HEK293T (cell line): ENCODE data around the gene RNF144A.

Source experiments
- CTCF ChIA-PET: fragments of 350-600 bp; formaldehyde crosslinking; extraction: SDS; loops from one replicate; lab custom pipeline; 2021; ENCODE audit warnings: antibody characterized with exemption, inconsistent platforms; lab: Yijun Ruan, JAX
- POLR2A ChIA-PET: fragments of 350-600 bp; formaldehyde crosslinking; extraction: SDS; loops from one replicate; lab custom pipeline; 2020; ENCODE audit warnings: antibody characterized with exemption, inconsistent platforms; lab: Yijun Ruan, JAX
- DNase-seq: peaks from one replicate; pipeline ENCODE4 v3.0.0; 2012; ENCODE audit warnings: mixed read lengths; ENCODE audit errors: extremely low spot score
- ARNT ChIP-seq: fragments of 450-650 bp; IDR thresholded peaks from 2 replicates; pipeline ENCODE4 v1.6.1; 2017; ENCODE audit warnings: mild to moderate bottlenecking
- BHLHE40 ChIP-seq: fragments of 450-650 bp; IDR thresholded peaks from 2 replicates; pipeline ENCODE4 v1.6.1; 2016; ENCODE audit warnings: mild to moderate bottlenecking, moderate library complexity, borderline replicate concordance
- CTBP1 ChIP-seq: fragments of 450-650 bp; IDR thresholded peaks from 2 replicates; pipeline ENCODE4 v1.6.1; 2016; ENCODE audit warnings: borderline replicate concordance
- ELF4 ChIP-seq: fragments of 450-650 bp; IDR thresholded peaks from 2 replicates; pipeline ENCODE4 v1.6.1; 2017; ENCODE audit warnings: antibody characterized with exemption
- FOXA1 ChIP-seq: fragments of 450-650 bp; IDR thresholded peaks from 2 replicates; pipeline ENCODE4 v1.6.1; 2016; ENCODE audit warnings: mild to moderate bottlenecking
- FOXK2 ChIP-seq: fragments of 450-650 bp; IDR thresholded peaks from 2 replicates; pipeline ENCODE4 v1.6.1; 2016; ENCODE audit warnings: mild to moderate bottlenecking
- FOXM1 ChIP-seq: fragments of 450-650 bp; IDR thresholded peaks from 2 replicates; pipeline ENCODE4 v1.6.1; 2017; ENCODE audit warnings: mild to moderate bottlenecking, borderline replicate concordance
- HDGF ChIP-seq: fragments of 450-650 bp; IDR thresholded peaks from 2 replicates; pipeline ENCODE4 v1.6.1; 2017; ENCODE audit warnings: antibody characterized with exemption, borderline replicate concordance
- L3MBTL2 ChIP-seq: fragments of 450-650 bp; conservative IDR thresholded peaks from 2 replicates; pipeline ENCODE4 v1.6.1; 2016; ENCODE audit warnings: mild to moderate bottlenecking
- LEF1 ChIP-seq: fragments of 450-650 bp; IDR thresholded peaks from 2 replicates; pipeline ENCODE4 v1.6.1; 2017; ENCODE audit warnings: mild to moderate bottlenecking, borderline replicate concordance
- NFRKB ChIP-seq: fragments of 450-650 bp; IDR thresholded peaks from 2 replicates; pipeline ENCODE4 v1.6.1; 2016; ENCODE audit warnings: mild to moderate bottlenecking, moderate library complexity
- PKNOX1 ChIP-seq: fragments of 450-650 bp; IDR thresholded peaks from 2 replicates; pipeline ENCODE4 v1.6.1; 2016
- SP1 ChIP-seq: fragments of 450-650 bp; IDR thresholded peaks from 2 replicates; pipeline ENCODE4 v1.6.1; 2017
- SUZ12 ChIP-seq: fragments of 450-650 bp; IDR thresholded peaks from 2 replicates; pipeline ENCODE4 v1.6.1; 2016; ENCODE audit warnings: mild to moderate bottlenecking
- TARDBP ChIP-seq: fragments of 450-650 bp; IDR thresholded peaks from 2 replicates; pipeline ENCODE4 v1.6.1; 2016
- ZNF384 ChIP-seq: fragments of 450-650 bp; IDR thresholded peaks from 2 replicates; pipeline ENCODE4 v1.6.1; 2016

Gene RNF144A

DNA sequence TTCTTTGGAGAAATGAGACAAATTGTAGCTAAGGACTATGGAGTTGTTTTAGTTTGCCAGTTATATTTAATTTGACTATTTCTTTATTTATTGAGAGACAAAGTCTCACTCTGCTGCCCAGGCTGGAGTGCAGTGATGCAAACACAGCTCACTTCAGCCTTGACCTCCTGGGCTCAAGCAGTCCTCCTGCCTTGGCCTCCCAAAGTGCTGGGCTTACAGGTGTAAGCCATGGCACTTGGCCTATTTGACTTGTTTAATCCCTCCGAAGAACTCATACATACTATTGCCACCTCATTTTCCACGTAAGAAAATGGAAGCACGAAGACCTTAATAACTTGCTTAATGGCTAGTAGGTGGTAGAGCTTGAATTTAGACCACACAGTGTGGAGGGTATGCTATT lies 988 bp upstream of the RNF144A start:
- DNase-seq: no peak
- ChIA-PET CTCF (interaction anchor here (0.6 to 1.2 kb wide), 5 partner anchors 11 to 128 kb away, joined by 3 to 5 read pairs (median 3); no protein-coding TSS in a partner anchor), POLR2A (interaction anchor here (0.6 kb wide), 1 partner anchor 1860 kb away, joined by 3 read pairs; no protein-coding TSS in a partner anchor)
- TF ChIP-seq TARDBP: no peak
- TF ChIP-seq LEF1: no peak
- no peak for TF ChIP-seq BHLHE40
- TF ChIP-seq FOXA1: no peak
- TF ChIP-seq FOXM1: no peak
- TF ChIP-seq SUZ12: no peak
- no peak for TF ChIP-seq ELF4
- TF ChIP-seq SP1: no peak
- no peak for TF ChIP-seq ZNF384
- no peak for TF ChIP-seq PKNOX1
- no peak for TF ChIP-seq NFRKB
- TF ChIP-seq L3MBTL2: no peak
- TF ChIP-seq HDGF: no peak
- TF ChIP-seq FOXK2: no peak

- DNase-seq: no peak
- TF ChIP-seq LEF1 (no peak), FOXA1 (no peak), ARNT (no peak), NFRKB (no peak), L3MBTL2 (no peak), FOXM1 (no peak), TARDBP (no peak), CTBP1 (no peak), BHLHE40 (no peak), HDGF (no peak), SUZ12 (no peak), ELF4 (no peak), PKNOX1 (no peak), ZNF384 (no peak)
- CTCF ChIA-PET: interaction anchor here (0.5 to 1.2 kb wide), 6 partner anchors 10 to 292 kb away, joined by 3 to 5 read pairs (median 4); no protein-coding TSS in a partner anchor
- POLR2A ChIA-PET: interaction anchor here (0.6 kb wide), 1 partner anchor 1860 kb away, joined by 3 read pairs; no protein-coding TSS in a partner anchor
Observed at GRCh38 chr2:6916736-6917070, 509 bp upstream of the RNF144A start.

DNA sequence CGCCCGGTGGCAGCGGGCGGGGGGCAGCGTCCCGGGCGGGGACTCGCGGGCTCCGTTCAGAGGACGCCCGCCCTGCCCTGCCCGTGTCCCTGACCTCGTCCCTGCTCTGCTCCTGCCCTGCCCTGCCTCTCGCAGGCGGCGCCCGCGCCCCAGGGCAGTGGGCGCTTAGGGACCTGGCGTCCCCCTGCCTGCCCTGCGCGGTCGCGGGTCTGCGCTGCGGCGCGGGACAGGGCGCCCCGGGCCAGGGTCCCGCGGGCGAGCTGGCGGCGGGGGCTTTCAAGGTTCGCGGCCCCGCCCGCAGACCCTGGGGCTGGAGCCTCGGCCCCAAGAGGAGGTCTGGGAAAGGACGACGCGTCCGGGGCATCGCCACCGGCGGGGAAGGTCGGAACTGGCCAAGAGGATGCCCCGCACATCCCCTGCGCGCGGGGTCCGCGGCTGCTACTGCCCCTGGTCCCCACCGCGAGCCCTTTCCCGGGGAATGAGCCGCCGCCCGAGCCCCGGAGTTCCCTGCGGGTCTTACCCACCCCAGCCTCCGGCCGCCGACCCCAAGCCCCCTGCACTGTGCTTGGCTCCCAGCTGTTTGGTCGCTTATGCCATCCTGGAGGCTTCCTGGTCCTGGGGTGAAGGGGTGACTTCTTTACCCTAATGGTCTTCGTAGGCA lies 679 bp downstream of the RNF144A start:
- ChIA-PET POLR2A (no interaction called here), CTCF (interaction anchor here (0.7 kb wide), 1 partner anchor 76 kb away, joined by 5 read pairs; no protein-coding TSS in a partner anchor)
- TF ChIP-seq FOXA1 (no peak), TARDBP (no peak), NFRKB (no peak), SP1 (no peak), ELF4 (no peak), L3MBTL2 (no peak), BHLHE40 (no peak), PKNOX1 (no peak), ARNT (no peak), SUZ12 (no peak)
- peak; percentile 19 for DNase-seq

- no peak for DNase-seq
- POLR2A ChIA-PET: no interaction called here
- CTCF ChIA-PET: interaction anchor here (1.4 kb wide), 1 partner anchor 9 kb away, joined by 3 read pairs; no protein-coding TSS in a partner anchor
- TF ChIP-seq LEF1 (no peak), SP1 (no peak), FOXK2 (no peak), ZNF384 (no peak), CTBP1 (no peak), SUZ12 (no peak), FOXA1 (no peak), TARDBP (no peak), ARNT (no peak), PKNOX1 (no peak), FOXM1 (no peak), L3MBTL2 (no peak), NFRKB (no peak), ELF4 (no peak), HDGF (no peak), BHLHE40 (no peak)
Observed at GRCh38 chr2:6919901-6920742, 2.9 kb downstream of the RNF144A start.

GRCh38 chr2:6920743-6921064 lies 3.5 kb downstream of the RNF144A start:
- TF ChIP-seq TARDBP: no peak
- no peak for TF ChIP-seq ZNF384
- no peak for TF ChIP-seq SUZ12
- ChIA-PET CTCF (interaction anchor here (0.8 to 1.4 kb wide), 2 partner anchors 8 to 11 kb away, joined by 3 read pairs; no protein-coding TSS in a partner anchor), POLR2A (no interaction called here)
- no peak for DNase-seq
